GM19193 (cell line): ENCODE measurements around the gene COL26A1.

Source experiments
- POLR2A ChIP-seq: IDR thresholded peaks from 4 replicates; pipeline ENCODE4 v1.6.1; 2011; ENCODE audit not compliant: insufficient read depth, insufficient read length; ENCODE audit errors: extremely low read depth

Gene COL26A1

DNA sequence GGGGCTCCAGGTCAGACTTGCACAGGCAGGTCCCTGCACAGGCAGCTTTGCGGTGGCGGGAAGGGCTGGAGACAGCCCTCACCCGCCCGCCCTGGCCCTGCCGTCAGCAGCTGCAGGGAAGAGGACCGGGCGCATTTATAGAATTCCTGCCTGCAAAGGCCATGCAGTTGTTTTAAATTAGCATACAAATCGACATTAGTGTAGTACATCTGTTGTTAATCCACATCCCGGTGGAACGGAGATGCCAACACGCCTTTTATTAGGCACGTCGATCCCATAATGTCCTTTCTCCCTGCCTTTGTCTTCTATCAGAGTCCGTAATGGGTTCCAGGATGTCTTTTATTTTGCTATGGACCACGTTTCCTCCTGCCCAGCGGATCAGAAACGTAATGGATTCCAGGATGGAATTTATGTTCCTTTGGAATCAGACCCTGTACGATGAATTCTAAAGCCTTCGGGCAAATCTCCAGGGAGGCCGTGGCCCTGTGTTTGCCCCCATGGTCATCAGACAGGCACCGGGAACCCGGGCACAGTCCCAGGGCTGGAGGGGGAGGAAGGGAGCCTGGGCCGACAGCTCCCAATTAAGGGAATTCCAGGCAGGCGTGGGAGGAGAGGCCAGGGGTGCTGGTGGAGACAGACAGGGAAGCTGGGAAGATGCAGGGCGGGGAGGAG lies 123.9 kb downstream of the COL26A1 start:
- TF ChIP-seq POLR2A: no peak

GRCh38 chr7:101487105-101487458 lies 124.4 kb downstream of the COL26A1 start:
- no peak for TF ChIP-seq POLR2A

DNA sequence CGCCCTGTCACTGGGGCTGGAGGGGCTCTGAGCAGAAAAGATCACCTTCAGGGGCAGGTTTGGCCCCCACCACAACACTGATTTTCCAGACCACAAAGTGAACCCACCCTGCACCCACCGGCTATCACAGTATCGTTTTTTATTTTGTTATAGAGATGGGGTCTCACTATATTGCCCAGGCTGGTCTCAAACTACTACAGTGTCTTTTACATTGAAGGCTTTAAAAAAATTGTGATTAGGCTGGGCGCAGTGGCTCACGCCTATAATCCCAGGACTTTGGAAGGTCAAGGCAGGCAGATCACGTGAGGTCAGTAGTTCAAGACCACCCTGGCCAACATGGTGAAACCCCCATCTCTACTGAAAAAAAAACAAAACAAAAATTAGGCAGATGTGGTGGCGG lies 125.1 kb downstream of the COL26A1 start:
- TF ChIP-seq POLR2A: no peak

GRCh38 chr7:101488826-101489572 lies 126.3 kb downstream of the COL26A1 start:
- TF ChIP-seq POLR2A: no peak

GRCh38 chr7:101494602-101495329 lies 132.1 kb downstream of the COL26A1 start:
- TF ChIP-seq POLR2A: no peak

DNA sequence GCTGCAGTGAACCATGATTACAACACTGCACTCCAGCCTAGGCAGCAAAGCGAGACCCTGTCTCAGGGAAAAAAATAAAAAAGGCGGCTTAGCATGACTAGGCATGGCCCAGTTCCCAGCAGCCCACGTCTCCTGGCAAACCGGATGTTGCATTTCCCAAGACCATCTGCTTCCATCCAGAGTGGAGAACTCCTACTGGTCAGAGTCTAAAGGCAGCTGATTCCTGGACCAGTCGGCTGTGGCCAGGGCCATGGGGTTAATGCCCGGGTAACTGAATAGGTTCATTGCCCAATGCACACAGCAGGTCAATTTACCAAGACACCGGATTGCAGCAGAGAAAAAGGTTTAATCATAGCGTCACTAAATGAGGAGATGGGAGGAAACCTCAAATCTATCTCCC lies 133.3 kb downstream of the COL26A1 start:
- no peak for TF ChIP-seq POLR2A

DNA sequence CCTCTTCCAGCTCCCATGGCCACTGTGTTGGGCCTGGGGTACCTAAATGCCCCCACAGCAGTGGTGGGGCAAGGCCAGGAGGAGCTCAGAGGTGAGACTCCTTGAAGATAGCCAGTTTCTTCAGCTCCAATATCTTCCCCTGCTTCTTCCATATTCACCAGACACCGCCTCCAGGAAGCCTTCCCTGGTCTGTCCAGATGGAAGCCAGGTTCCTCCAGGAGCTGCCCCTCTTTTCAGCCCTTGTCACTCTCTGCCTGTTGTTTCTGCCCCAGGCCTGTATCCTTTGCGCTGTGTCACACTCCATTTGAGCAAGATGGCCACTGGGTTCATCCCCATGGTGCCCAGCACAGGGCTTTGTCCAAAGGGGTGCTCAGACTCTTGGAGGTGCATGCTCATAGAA lies 138.7 kb downstream of the COL26A1 start:
- no peak for TF ChIP-seq POLR2A

GRCh38 chr7:101502466-101503098 lies 139.9 kb downstream of the COL26A1 start:
- no peak for TF ChIP-seq POLR2A

DNA sequence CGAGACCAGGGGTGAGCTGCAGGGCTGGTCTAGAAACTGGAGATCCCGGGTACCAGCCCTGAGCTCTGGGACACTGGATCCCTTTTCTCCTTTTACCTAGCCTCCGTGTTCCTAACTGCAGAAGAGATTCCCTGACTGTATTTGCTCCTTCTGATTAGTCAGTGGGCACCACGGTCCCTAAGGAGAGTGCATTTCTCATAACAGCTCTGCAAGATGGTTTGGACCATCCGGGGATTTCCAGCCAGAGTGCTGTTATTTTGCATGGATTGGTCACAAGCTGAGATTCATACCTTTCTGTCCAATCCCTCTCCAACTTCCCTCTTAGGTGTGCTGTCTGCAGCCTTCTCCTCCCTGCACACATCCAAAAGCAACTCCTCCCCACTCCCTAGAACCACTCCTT lies 143.9 kb downstream of the COL26A1 start:
- TF ChIP-seq POLR2A: no peak

DNA sequence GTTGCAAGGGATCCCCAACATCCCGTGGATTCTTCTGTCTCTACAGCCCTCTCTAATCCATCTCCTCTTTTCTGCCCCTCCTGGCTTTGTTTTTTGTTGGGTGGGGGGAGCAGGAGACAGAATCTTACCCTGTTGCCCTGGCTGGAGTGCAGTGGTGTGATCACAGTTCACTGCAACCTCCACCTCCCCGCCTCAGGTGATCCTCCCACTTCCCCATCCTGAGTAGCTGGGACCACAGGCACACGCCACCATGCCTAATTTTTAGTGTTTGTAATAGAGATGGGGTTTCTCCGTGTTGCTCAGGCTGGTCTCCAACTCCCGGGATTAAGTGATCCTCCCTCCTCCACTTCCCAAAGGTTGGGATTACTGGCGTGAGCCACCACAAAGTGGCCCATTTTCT lies 144.7 kb downstream of the COL26A1 start:
- no peak for TF ChIP-seq POLR2A

DNA sequence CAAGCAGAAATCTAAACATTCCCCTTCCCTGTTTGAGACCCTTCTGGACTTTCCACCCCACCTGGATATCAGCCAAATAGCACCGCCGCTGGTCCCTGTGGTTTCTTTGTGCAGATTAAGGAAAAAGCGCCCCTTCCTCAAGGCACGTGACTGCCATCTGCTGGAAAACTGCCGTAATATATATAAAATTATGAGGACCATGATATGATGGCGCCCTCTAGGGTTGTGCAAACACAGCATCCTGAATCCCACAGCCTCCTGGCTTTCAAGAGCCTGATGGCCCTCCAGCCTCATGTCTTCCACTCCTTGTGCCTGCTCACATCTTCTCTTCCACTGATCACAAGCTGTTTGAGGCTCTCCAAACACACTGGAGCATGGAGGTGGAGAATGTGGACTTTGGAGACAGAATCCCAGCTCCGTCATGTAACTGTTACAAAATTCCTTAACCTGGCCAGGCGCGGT lies 145.1 kb downstream of the COL26A1 start:
- TF ChIP-seq POLR2A: no peak

DNA sequence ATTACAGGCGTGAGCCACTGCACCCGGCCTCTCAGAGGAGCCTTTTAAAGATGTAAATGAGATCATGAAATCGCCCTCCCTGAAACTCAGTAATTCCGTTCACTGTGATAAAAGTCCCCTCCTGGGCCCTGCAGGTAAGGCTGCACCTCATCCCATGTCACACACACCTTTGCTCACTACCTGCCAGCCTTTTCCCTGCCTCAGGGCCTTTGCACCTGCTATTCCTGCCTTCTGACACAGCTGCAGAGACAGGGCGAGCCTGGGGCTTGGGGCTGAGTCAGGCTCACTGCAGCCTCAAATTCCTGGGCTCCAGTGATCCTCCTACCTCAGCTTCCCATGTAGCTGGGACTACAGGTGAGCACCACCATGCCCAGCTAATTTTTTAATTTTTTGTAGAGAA lies 147.6 kb downstream of the COL26A1 start:
- TF ChIP-seq POLR2A: no peak

DNA sequence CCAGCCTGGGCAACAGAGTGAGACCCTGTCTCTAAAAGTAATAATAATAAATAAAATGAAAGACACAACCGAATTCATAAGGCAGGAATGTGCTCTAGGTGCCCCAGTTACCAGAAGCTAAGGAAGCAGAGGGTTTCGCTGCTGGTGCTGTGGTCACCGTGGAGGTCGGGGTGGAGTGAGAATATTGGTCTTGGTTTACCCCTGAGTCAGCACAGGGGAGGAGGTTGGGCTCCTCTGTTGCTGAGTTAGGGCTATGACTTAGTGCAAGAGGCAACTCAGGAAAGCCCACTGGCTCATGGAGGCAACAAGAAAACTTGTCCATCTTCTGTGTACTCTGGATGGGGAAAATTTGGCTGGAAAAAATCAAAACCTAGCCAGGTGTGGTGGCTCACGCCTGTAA lies 149.3 kb downstream of the COL26A1 start:
- no peak for TF ChIP-seq POLR2A

GRCh38 chr7:101516851-101517250 lies 154.2 kb downstream of the COL26A1 start:
- no peak for TF ChIP-seq POLR2A

DNA sequence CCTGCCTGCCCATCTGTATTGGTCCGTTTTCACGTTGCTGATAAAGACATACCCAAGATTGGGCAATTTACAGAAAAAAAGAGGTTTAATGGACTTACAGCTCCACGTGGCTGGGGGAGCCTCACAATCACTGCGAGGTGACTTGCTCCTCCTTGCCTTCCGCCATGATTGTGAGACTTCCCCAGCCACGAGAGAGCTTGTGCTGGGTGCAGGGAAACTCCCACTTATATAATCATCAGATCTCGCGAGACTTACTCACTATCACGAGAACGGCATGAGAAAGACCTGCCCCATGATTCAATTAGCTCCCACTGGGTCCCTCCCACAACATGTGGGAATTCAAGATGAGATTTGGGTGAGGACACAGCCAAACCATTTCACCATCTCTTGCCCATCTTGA lies 154.6 kb downstream of the COL26A1 start:
- no peak for TF ChIP-seq POLR2A

- no peak for TF ChIP-seq POLR2A
Observed at GRCh38 chr7:101518336-101518735, 155.7 kb downstream of the COL26A1 start.

DNA sequence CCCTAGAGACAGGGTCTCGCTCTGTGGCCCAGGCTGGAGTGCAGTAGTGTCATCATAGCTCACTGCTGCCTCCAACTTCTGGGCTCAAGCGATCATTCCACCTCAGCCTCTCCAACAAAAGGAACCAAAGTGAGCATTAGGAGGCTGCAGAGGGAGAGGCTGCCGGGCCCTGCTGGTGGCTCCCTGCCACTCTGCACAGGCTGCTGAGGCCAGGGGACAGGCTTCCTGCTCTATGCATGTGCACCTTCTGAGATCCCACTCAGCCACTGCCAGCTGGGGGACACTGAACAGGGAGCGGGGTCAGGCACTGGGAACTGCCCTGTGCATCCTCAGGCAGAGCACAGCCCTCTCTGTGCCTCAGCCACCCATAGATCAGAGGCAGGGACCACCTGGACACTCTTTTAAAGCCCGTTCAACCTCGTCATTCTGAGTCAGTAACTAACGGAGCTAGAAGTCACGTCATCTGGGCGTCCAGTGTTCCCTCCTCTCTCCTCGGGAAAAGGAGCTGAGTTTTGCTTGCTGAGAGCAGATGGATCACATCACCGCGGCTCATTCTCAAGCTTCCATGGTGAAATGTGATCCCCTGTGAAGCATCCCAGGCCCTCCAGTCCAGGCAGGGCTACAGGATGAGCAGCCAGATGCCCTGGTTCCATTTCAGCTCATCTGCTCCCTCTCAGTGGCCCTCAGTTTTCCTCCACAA lies 156.8 kb downstream of the COL26A1 start:
- no peak for TF ChIP-seq POLR2A
